A549 treated with AZD9567 at 1 μM for 4 hours (cell line): ENCODE data around the gene INTS13. TPM values are rescaled to one million over a fixed set of nuclear protein-coding genes. Genes with fewer than 3 reads are reported as not detected.

Experiments used
- total RNA-seq: library from RNA; stranded (reverse); fragments of 200-300 nt; extraction: Qiagen RNA extraction; gene quantifications from 5 replicates; pipeline ENCODE4 v1.2.3, GENCODE V29; 2022; ENCODE audit not compliant: insufficient read depth

The INTS13 gene, protein sequence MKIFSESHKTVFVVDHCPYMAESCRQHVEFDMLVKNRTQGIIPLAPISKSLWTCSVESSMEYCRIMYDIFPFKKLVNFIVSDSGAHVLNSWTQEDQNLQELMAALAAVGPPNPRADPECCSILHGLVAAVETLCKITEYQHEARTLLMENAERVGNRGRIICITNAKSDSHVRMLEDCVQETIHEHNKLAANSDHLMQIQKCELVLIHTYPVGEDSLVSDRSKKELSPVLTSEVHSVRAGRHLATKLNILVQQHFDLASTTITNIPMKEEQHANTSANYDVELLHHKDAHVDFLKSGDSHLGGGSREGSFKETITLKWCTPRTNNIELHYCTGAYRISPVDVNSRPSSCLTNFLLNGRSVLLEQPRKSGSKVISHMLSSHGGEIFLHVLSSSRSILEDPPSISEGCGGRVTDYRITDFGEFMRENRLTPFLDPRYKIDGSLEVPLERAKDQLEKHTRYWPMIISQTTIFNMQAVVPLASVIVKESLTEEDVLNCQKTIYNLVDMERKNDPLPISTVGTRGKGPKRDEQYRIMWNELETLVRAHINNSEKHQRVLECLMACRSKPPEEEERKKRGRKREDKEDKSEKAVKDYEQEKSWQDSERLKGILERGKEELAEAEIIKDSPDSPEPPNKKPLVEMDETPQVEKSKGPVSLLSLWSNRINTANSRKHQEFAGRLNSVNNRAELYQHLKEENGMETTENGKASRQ
- total RNA-seq = 20.8 to 29.8 TPM (median 24.6 TPM) in 5 replicates

DNA sequence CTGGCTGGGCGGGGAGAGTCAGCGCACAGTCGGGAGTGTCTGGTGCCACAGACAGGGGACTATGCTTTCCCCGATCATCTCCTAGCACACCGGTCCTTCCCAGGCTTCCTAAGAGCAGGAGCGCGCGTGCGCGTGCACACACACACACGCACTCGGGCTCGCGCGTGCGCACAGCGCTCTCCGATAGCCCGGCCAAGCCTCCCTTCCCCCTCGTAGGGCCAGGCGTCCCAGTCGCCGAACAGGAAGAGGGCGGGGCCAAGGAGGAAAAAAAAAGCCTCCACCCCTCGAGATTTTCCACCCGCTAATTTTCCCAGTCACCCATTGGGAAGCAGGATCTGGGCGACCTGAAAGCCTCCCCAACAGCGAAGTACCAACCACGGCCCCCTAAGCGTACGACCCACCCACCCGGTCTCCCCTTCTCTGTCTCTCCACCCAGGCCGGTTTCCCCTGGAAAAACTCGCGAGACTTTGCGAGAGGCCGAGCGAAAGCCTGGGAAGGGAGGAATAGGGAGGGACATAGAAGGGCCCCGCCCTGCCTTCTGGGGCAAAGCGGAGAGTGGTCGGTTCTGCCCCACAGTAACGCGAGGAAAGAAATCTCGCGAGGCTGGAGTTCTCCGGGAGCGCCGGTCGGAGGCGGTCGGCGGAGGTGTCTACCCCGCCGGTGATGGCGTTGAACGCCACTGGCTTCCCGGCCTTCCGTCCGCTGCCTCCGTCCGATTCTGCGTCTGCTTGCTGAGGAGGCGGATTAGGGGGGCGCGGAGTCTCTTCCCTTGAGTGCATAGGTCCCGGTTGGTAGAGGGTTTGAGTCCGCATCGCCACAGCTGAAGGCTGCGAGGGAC, at the start of gene INTS13, which contains the start of gene FGFR1OP2:
Gene INTS13 (minus strand): TSS at position 119 of the 838 bp plus-strand sequence. CDS start 1,178 bp downstream, outside the sequence.
Gene FGFR1OP2 (plus strand): TSS at position 608 of the 838 bp plus-strand sequence. CDS start 15,689 bp downstream, outside the sequence.

Other genes with a start within 250 kb of the INTS13 start
- gene ITPR2, start 104.8 kb downstream of the INTS13 start, total RNA-seq = 1.4 to 2.7 TPM (median 2.4 TPM) in 5 replicates
- 27.6 to 33.1 TPM (median 30.1 TPM) in 5 replicates for gene FGFR1OP2, start 489 bp upstream of the INTS13 start, total RNA-seq
- 68.7 to 76.5 TPM (median 73.4 TPM) in 5 replicates for gene TM7SF3, start 76.4 kb upstream of the INTS13 start, total RNA-seq
- 24.7 to 51.0 TPM (median 27.6 TPM) in 5 replicates for gene MED21, start 84.6 kb upstream of the INTS13 start, total RNA-seq
- not detected in 5 replicates for gene C12orf71, start 144.6 kb upstream of the INTS13 start, total RNA-seq